NCI-H446 (cell line): Measurements from ENCODE around the gene IGIP.
A peak's percentile ranks its signal among the peaks of the same experiment; 100 is the strongest.
"Not testable (repeated sequence)": the region's sequence is repeated elsewhere in the genome, so short reads cannot be mapped to it uniquely, and the experiment has no call there.

ENCODE experiments used
- DNase-seq, 2 experiments: peaks; one replicate each; lab custom pipeline; 2025; lab: John Stamatoyannopoulos, UW

Gene IGIP

GRCh38 chr5:140141241-140141640 lies 15.5 kb downstream of the IGIP start:
- no peak for DNase-seq

GRCh38 chr5:140142246-140142645 lies 16.5 kb downstream of the IGIP start:
- DNase-seq, result no peak

GRCh38 chr5:140142856-140143255 lies 17.1 kb downstream of the IGIP start:
- no peak for DNase-seq

GRCh38 chr5:140143521-140144258 lies 18.0 kb downstream of the IGIP start:
- DNase-seq, result no peak

- no peak for DNase-seq
Measured at GRCh38 chr5:140145256-140145655, 19.5 kb downstream of the IGIP start.

GRCh38 chr5:140145818-140146522 lies 20.2 kb downstream of the IGIP start:
- no peak for DNase-seq

- no peak for DNase-seq
Measured at GRCh38 chr5:140146523-140146842, 20.7 kb downstream of the IGIP start.

GRCh38 chr5:140147460-140147859 lies 21.7 kb downstream of the IGIP start:
- DNase-seq, result no peak

GRCh38 chr5:140148508-140148907 lies 22.8 kb downstream of the IGIP start:
- no peak for DNase-seq

- DNase-seq, result no peak
Measured at GRCh38 chr5:140150201-140150600, 24.5 kb downstream of the IGIP start.

- no peak for DNase-seq
Measured at GRCh38 chr5:140151144-140152021, 25.6 kb downstream of the IGIP start.

GRCh38 chr5:140152022-140152999 lies 26.6 kb downstream of the IGIP start:
- no peak for DNase-seq

- DNase-seq, result no peak
Measured at GRCh38 chr5:140153255-140153654, 27.5 kb downstream of the IGIP start.

GRCh38 chr5:140153905-140154304 lies 28.2 kb downstream of the IGIP start:
- no peak for DNase-seq

GRCh38 chr5:140154710-140155381 lies 29.1 kb downstream of the IGIP start:
- DNase-seq, result not testable (repeated sequence)

GRCh38 chr5:140157032-140157781 lies 31.5 kb downstream of the IGIP start:
- DNase-seq, result peak; percentile 70 to 85

- no peak for DNase-seq
Measured at GRCh38 chr5:140159014-140159927, 33.5 kb downstream of the IGIP start.

- no peak for DNase-seq
Measured at GRCh38 chr5:140162275-140162674, 36.5 kb downstream of the IGIP start.

- no peak for DNase-seq
Measured at GRCh38 chr5:140162781-140163180, 37.0 kb downstream of the IGIP start.
